GM18873 (cell line): Measurements from ENCODE around the gene KCNF1.

ENCODE experiments used
- ATAC-seq: cut with Tn5 transposase; IDR thresholded peaks from one replicate; pipeline ENCODE4 v1.9.1; 2021; ENCODE audit warnings: mild to moderate bottlenecking, moderate library complexity, moderate number of reproducible peaks; ENCODE audit not compliant: unreplicated experiment, low FRiP score

Gene KCNF1

DNA sequence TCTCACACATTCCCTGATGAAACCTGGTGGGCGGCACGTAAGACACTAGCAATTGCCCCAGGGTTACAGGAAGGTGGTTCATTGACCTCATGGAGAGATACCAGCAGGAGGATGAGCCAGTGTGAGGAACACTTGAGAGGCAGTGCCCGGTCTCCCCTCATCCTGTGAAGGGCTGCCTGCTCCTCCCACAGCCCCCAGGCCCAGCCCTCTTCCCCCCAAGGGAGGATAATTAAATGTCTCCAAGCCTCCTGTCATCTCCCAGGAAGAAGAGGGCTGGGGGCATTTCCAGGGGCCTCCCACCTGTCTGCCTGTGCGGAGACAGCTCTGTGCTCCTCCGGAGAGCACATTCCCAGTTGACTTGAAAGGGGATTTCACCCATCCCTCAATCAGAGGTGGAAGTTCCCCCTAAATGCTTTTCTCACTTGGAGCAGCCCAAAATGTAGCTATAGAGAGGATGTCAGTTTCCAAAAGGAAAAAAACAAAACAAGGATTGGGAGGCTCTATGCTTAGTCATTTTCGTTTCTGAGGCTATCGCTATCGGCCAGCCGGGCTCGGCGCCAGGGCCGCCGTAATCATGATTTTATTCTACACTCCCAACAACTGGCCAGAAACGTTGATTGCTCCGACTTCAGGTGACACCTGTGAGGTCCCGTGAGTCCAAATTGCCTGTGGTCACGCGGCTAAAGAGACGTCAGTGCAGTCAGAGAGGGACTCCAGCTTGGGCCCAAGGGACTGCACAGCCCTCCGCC, 7.1 kb downstream of the KCNF1 start:
- no peak for ATAC-seq

DNA sequence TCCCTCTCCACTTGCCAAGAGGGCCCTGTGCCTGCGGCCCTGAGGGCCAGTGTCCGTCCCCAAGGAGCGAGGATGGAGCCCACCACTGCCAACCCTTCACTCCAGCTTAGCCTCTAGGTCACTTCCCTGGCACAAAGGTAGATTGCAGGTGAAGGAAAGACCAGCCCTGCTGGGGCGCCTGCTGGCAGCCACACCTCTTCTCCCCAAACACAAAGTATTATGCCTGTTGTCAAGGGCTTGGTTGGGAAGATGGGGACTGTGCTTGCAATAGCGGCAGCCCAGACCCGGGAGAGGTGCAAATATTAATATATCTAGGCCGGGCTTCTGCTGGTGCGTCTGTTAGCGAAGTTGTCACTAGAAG, 7.7 kb downstream of the KCNF1 start:
- no peak for ATAC-seq

DNA sequence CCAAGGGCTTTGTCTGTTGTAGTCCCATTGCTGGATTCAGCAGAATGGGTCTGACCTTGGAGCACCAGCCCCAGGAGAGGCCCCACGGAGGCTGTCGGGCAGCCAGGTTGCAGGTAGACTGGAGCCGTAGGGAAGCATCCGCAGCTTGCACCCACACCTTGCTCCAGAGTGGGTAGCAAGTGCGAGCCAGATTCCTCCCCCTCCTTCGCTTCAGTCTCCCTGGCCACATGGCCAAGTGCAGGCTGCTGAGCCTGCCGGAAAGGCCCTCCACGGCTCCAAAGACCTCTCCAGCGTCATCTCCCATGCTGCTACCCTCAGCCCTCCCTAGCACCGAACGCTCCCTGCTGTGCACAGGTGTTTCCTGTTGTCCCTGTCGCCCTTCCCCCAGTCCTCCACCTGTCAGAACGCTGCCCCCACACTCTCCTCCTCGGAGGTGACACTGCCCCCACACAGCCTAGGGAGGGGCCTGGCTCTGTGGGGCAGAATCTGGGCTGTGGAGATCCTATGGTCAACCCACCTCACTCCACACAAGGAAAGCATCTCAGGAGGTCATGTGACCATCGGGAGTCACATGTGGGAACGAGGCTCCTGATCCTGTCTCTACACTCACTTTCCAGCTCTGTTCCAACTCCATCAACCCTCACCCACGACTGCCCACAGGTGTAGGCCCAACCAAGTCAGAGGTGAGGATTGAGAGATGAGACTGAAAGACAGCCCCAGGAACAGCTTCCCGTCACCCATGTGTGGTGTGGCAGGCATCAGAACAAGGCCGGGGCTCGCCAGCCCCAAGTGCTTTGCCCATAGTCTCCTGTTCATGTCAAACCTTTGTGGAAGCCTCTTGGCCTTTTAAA, 8.3 kb downstream of the KCNF1 start:
- ATAC-seq = no peak

DNA sequence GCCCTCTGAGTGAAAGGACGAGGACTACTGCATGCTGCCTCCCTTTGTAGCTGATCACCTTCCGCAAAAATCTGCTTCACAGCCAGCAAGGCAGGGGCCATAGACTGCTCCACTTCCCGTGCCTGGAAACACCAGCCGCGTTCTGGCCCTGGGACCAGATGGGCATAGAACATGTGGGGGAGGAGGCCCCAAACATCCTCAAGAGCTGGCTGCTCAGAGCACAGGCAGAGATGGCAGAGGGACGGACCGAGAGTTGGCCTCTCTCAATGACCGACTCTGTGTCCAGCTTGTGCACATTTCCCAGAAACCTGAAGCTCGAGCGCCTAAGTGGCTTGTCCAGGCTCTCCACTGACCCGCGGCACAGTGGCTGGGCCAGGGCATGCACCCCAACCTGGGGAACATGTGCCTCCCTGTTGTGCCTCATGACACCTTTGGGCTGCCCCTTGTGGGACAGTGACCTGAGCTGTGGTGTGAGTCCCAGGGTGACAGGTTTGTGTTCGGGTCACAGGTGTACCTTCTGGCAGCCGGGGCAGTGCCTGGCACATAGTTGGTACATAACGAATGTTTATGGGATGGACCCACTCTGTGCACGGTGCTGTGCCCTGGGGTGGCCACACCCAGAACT, 9.1 kb downstream of the KCNF1 start:
- ATAC-seq = no peak

DNA sequence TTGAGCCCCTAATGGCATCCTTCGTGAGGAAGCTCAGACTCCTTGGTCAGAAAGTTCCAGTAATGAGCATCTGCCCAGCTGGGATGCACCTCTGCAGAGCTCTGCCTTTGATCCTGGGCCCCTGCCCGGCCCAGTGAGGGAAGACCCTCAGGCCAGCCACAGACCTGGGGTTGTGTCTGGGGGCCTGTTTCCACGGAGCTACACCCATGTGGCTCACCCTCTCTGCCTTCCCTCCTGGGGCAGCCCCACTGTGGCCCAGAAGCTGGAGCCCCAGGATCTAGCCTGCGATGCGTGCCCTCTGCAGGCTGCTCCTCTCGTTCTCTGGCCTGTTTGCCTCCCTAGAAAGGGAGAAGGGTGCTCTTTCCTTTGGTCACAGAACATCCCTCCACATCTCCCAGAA, 9.8 kb downstream of the KCNF1 start:
- no peak for ATAC-seq

DNA sequence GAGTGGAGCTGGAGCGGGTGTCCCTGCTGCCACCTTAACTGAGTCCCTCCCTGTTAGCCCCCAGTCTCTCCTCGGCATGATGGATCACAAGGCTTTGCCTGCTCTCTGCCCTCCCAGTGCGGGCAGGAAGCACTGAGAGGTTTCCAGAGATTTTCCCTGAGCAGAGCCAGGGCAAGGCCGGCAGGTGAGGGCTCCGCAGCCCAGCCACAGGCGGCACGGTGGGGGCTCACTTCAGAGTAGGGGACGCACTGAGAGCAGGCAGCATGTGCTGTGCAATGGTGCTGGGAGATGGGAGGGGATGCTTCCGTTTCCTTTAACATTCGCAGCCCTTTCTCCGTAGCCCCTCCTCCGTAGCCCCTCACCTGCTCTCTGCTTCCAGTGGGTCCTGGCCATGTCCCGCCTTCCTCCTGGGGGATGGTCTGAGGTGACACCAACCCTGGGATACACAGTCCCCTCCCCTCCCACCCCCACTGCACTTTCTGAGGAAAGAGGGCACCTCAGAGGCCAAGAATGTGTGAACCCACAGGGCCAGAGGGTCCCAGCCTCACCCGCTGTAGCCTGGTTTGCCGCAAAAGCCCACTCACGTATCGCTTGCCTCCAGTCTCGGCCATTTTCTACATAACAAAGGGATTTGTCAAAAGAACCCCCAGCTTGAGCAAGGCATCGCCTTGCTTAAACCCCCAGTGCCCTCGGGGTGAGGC, 10.7 kb downstream of the KCNF1 start:
- ATAC-seq = no peak

DNA sequence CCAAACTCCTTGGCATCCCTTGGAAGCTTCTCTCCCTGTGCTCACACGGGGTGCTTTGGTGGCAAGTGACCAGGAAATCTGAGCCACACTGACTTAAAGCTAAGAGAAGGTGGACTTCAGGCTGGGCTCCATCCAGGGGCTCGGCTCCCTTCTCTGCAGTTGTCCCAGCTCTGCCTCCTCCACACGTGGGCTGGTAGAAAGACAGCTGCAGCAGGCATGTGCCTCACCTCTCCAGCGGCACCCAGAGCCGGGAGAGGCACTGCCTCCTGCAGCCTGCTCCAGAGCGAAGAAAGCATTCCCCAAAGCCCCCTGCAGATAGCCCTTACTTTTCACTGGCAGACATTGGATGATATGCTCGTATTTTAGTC, 11.3 kb downstream of the KCNF1 start:
- ATAC-seq = no peak

DNA sequence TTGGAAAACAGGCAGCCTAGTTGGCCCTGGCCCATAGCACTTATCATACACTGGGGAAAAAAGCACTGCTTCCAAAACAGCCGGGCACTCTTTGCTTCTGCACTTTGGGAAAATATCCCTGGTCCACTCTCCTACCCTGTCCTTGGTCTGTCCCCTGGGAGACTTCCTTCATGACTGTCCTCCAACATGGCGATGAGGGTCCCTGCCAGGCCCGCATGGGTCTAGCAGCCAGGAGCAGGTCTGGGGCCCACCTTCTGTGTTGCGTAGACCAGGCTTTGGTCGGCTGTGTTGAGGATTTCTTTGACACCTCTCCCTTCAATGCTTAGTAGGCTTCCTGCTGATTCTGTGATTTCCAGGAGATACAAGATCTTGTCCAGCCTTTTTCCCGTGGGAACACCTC, 12.2 kb downstream of the KCNF1 start:
- no peak for ATAC-seq

DNA sequence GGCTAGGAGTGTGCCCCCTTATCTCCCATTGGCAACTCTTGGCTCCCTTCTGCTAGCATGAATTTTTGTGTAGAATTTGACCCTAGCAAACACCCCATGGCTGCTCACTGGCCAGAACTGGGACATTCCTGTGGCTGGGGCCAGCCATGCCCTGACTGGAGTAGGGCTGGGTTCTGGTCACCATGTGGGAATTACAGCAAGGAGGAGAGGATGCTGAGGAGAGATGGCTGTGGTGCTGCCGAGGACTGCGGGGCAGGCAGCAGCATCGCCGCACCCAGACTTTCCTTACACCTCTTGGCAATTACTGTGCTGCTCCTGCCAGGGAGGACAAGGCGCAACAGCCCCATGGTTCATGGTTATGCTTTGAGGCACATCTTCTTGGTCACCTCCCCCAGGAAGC, 12.7 kb downstream of the KCNF1 start:
- no peak for ATAC-seq

DNA sequence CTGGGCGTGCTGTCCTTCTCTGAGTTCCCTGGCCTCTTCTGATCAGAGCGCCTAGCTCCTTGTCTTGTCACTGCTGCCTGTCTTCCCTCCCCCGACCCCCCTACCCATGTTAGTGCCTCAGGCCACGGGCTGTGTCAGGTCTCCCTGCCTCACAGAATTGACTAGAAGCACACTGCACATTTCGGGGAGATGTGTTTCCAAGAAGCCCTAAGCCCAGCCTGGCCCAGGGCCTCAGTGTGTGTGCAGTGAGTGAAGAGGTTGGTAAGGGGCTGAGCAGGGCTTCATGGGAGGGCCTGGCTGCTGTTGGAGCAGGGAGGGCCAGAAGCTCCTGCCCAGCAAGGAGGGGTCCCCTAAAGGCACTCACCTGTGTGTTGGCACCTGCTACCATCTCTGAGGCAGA, 13.1 kb downstream of the KCNF1 start:
- no peak for ATAC-seq

DNA sequence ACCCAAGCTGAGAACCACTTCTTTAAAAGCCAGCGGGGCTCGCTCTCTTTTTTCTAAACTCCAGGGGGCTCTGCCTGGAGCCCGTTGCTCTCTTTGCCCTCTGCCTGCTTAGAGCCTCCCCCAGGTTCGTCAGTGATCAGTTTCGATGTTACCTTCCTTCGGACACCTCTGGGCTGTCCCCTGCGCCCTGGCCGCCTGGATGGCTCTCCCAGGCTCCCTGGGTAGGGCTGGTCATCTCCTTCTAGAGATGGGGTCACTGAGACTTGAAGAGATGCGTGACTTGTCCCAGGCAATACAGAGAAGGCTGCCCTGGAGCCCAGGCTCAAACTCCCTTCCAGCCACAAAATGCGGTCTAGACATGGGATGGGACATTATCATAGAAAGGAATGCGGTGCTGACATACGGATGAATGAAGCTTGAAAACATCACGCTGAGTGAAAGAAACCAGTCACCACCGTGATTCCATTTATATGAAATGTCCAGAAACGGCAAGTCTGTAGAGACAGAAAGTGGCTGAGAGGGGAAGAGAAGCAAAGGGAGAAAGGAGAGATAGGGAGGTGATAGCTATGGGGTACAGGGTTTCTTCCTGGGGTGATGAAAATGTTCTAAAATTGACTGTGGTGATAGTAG, 14.6 kb downstream of the KCNF1 start:
- no peak for ATAC-seq

DNA sequence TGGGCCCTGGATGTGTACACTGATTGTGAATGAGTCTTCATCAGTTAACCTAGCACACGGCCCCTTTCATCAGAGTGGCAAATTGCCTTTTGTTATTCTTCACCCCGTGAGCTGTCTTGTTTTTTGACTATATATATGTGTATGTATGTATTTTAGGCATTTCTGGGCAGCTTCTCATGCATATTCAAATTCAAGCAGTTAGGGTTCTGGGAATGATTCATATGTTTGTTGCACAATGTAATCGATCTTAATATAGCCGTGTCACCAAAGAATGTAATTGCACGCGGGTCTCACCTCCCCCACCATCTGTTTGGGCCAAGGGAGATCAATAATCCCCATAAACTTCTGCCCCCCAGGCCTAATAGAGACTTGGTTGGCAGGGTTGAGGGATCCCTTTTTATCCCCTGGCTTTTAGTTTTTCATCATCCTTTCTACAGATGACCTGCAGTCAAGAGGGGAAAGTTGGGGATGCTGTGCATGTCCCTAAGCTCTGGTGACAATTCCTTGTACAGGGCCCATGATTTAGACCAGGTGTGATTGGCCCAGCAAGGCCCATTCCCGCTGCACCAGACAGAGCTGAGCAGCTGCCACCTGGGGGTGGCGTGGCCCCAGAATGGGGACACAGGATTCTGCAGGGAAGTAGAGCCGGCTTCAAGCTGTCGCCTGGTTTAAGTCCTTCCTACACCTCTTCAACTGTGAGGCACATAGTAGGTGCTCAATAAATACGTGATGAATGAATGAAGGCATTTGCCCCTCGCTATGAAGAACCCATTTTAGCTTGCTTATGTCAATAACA, 19.2 kb downstream of the KCNF1 start:
- ATAC-seq = no peak

DNA sequence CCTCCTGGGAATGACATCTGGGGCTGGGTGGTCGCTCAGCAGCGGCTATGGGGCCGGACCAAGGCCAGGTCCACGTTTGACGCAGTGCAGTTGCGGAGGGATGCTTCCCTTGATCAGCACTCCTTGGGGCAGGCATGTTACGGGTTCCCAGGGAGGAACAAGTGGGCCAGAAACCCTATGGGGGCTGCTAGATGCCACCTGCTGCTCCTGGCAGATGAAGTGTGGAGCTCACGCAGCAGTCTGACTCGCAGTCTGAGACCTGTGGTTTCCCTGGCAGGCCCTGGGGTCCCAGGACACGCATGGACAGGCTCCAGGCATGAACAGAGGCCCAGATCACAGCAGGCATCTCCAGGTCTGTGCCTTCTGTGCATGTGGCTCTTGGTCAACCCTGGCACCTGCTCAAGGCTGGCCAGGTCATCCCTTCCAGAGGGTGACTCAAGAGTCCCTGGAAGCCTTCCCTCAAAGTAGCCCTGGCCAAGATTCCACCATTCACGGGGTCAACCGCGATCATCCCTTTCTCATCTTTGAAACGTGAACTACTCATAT, 20.0 kb downstream of the KCNF1 start:
- ATAC-seq = no peak

DNA sequence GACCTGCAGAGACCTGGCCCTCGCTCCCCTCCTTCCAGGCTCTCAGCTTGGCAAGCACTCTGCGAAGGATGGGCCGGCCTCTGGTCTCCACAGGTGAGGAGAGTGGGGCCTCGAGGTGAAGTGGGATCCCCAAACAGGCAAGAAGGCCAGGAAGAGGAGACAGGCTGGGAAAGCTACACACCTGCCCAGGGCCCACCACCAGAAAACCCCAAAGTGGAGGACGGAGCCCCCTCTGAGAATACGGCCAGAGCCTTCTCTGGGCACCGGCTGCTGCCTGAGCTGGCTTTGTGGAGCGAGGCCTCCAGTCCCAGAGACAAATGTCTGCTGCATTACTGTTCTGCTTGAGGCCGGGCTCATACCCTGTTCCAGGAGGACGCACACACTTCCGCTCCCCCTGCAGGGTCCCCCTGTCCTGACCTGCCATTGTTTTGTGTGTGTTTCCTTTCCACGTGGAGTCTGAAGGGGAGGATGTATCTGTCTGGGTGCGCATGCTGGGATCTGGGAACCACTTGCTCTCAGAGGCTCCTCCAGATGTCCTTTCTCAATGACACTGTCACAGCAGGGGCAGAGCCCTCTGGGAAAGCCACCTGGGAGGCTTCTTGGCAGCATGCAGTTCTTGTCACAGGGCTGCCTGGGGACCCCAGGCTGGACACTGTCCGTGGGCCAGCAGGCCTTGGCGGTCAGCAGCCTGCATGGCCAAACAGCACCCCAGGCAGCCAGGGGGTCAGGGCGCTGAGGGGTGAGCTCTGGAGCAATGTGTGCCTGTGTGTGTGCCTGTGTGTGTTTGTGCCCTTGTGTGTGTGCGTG, 20.8 kb downstream of the KCNF1 start:
- ATAC-seq = no peak

DNA sequence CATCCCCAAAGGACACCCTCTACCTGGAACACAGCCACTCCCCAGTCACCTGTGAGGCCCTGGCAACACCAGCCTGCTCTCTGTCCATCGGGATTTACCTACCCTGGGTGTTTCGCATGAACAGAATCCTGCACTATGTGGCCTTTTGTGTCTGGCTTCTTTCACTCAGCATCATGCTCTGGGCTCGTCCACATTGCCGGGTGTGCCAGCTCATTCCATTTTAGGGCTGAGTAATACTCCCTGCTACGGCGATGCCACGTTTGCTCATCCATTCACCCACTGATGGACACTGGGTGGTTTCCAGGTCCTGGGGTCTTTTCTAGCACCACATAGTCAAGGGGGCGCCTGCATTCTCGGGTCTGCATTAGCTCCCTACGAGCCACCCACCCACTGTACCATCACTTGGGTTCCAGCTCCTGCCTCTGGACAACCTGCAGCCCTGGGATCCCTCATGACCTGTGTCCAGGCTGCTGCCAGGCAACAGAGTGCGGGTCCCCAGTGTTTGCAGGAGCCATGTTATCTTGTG, 22.0 kb downstream of the KCNF1 start:
- no peak for ATAC-seq

DNA sequence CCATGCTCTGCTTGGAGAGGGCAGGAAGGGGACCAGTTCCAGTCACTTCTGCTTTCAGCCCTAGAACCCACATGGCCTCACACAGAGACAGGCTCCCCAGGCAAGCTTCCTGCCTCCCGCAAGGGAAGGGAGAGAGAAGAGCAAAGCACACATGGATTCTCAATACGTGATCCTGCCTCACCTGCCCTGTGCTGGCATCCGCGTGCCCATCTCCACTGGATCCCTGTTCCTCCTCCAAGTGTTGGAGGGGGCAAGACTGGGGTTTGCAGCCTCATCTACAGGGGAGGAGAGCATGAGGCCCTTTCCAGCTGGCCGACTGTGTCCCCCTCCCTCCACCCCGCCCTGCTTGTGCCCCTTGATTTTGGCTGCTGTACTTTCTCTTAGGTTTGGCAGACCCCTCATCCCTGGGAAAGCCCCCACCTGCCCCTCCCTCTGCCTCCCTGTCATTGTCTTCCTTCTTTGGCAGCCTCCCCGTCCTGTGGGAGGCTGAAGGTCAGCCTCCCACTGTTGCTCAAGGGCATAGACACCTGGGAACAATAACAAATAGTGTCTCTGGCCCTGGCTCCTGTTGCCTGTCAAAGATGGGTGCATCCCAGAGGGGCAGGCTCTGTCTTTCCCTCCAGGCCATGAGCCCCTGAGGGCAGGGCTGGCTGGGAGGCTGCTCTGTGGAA, 22.7 kb downstream of the KCNF1 start:
- no peak for ATAC-seq

DNA sequence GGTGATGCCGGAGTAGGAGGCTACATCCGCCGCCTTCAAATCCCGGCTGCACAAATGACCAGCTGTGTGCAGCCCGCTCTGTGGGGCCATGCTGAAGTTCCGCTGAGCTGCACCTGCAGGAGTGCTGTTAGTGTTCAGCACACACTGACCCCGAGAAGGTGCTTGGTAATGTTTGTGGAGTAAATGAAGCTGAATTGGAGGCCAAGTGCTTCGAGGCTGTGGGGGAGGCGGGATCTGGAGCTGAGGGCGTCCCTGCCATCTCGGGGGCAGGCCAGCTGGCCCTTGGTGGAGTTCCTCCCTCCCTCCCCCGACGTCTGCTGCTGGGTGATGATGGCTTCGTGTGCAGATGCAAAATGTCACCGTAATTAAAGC, 23.2 kb downstream of the KCNF1 start:
- no peak for ATAC-seq

DNA sequence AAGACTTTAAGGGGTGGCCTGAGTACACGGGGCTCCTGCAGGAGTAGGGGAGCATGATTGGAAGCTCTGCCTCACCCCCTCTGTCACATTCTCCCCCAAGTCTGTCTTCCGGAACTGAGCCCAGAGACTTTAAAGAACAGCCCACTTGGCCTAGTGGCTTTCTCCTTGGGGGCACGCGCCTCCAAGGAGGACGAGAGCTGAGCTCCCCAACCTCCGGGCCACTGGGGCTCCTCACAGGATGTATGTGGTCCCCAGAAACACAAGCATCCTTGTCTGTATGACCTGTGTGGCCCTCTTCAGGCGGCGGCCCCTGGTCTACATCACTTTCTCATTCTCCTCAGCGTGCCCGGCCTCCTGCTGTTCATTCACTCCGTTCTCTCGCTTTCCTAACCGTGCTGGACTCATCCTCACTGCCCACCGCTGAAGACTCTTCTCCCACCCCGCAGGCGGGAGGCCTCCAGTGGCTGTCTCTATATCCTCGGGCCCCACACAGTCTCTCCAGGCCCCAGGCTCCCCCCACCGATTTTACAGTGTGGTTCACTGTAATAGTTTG, 23.7 kb downstream of the KCNF1 start:
- ATAC-seq = no peak
